CD4-positive, alpha-beta memory T cell (primary cell): ENCODE results near the gene GARRE1. TPM values are rescaled to one million over a fixed set of nuclear protein-coding genes. Genes with fewer than 3 reads are reported as not detected.
"Not testable (repeated sequence)": the region's sequence is repeated elsewhere in the genome, so short reads cannot be mapped to it uniquely, and the experiment has no call there.

Experiments used
- CTCF ChIA-PET: fragments of 350-600 bp; sonication (Branson Sonifier 250); formaldehyde crosslinking; loops from one replicate; lab custom pipeline; 2021; ENCODE audit warnings: inconsistent platforms; ENCODE audit not compliant: partially characterized antibody; lab: Charles Lee
- POLR2A ChIA-PET: fragments of 350-600 bp; sonication (Branson Sonifier 250); formaldehyde crosslinking; loops from one replicate; lab custom pipeline; 2021; ENCODE audit not compliant: partially characterized antibody; lab: Charles Lee
- DNase-seq, 5 donors: peaks; one replicate each; pipeline versions ENCODE4 v3.0.0 to v3.0.0-alpha.2; 2020 to 2022; ENCODE audit warnings: mixed read lengths in 1 of 5
- H3K27ac ChIP-seq: one replicate; pipeline ENCODE4 v1.7.0; 2013; ENCODE audit warnings: low read depth, low read length
- H3K27me3 ChIP-seq: 2 replicates; pipeline ENCODE4 v1.7.0; 2013; ENCODE audit warnings: mild to moderate bottlenecking, low read length, moderate library complexity; ENCODE audit not compliant: insufficient read depth
- H3K36me3 ChIP-seq: 2 replicates; pipeline ENCODE4 v1.7.0; 2013; ENCODE audit warnings: mild to moderate bottlenecking, low read length, moderate library complexity; ENCODE audit not compliant: insufficient read depth
- H3K4me1 ChIP-seq: 2 replicates; pipeline ENCODE4 v1.7.0; 2013; ENCODE audit warnings: mild to moderate bottlenecking, low read length, moderate library complexity; ENCODE audit not compliant: insufficient read depth
- H3K4me3 ChIP-seq, 2 donors: one replicate each; pipeline ENCODE4 v1.7.0; 2013; ENCODE audit warnings: low read length in 2 of 2, mild to moderate bottlenecking in 1 of 2
- H3K9me3 ChIP-seq, 2 donors: one replicate each; pipeline ENCODE4 v1.7.0; 2013; ENCODE audit warnings: low read length in 2 of 2, control low read depth in 1 of 2; ENCODE audit not compliant: control insufficient read depth in 1 of 2
- H3K27ac Mint-ChIP-seq, 7 donors: one replicate each; pipeline ENCODE4 v1.8.0; 2020 to 2021; ENCODE audit warnings: mixed read lengths in 7 of 7, mild to moderate bottlenecking in 6 of 7, inconsistent platforms in 3 of 7, moderate library complexity in 3 of 7
- H3K27me3 Mint-ChIP-seq, 2 donors: one replicate each; pipeline ENCODE4 v1.8.0; 2020 to 2021; ENCODE audit warnings: mixed read lengths in 2 of 2
- H3K36me3 Mint-ChIP-seq, 2 donors: one replicate each; pipeline ENCODE4 v1.8.0; 2020 to 2021; ENCODE audit warnings: mixed read lengths in 2 of 2, inconsistent platforms in 1 of 2, mild to moderate bottlenecking in 1 of 2
- H3K4me1 Mint-ChIP-seq, 4 donors: one replicate each; pipeline ENCODE4 v1.8.0; 2020 to 2021; ENCODE audit warnings: mixed read lengths in 4 of 4, mild to moderate bottlenecking in 1 of 4
- H3K4me3 Mint-ChIP-seq, 8 donors: one replicate each; pipeline ENCODE4 v1.8.0; 2020 to 2021; ENCODE audit warnings: mixed read lengths in 8 of 8, mild to moderate bottlenecking in 7 of 8, moderate library complexity in 6 of 8, inconsistent platforms in 3 of 8
- H3K9me3 Mint-ChIP-seq, 8 donors: one replicate each; pipeline ENCODE4 v1.8.0; 2020 to 2021; ENCODE audit warnings: mixed read lengths in 8 of 8, mild to moderate bottlenecking in 5 of 8, inconsistent platforms in 3 of 8, moderate library complexity in 1 of 8
- intact Hi-C: fragments of 100-400 bp; cut with micrococcal nuclease; formaldehyde crosslinking; loops from one replicate; pipeline ENCODE4 v1.15.1; 2023
- polyA plus RNA-seq, 2 donors: library from polyadenylated mRNA; unstranded; fragments of 300-500 nt; fragmentation: Illumina TruSeq; gene quantifications; one replicate each; pipeline ENCODE4 v1.2.3, GENCODE V29; 2021
- total RNA-seq, 2 experiments: library from RNA; stranded (reverse); gene quantifications; one replicate each; pipeline ENCODE4 v1.2.3, GENCODE V29; 2021

GARRE1 gene
- total and polyA plus RNA-seq, 4 experiments from 2014 or later, result 3.5 to 48.2 (median 26.9) TPM

DNA sequence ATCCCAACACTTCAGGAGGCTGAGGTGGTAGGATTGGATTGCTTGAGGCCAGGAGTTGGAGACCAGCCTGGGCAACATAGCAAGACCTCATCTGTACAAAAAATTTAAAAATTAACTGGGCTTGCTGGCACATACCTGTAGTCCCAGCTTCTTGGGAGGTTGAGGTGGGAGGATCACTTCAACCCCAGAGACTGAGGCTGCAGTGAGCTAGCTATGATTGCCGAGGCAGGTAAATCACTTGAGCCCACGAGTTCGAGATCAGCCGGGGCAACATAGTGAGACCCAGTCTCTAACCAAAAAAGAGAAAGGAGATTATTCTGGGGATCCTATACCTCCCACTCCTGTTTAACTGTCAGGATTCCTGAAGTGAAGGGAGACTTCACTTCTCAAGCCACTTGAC is 16.4 kb upstream of the GARRE1 start:
- no peak overlapping the region for H3K4me3 ChIP-seq
- CTCF ChIA-PET, result no interaction called here
- H3K27ac ChIP-seq, result no peak overlapping the region
- H3K27me3 ChIP-seq, result no peaks in the 10 kb centered on the region
- POLR2A ChIA-PET, result no interaction called here
- intact Hi-C loops, result no loop called here
- Mint-ChIP-seq H3K9me3 (peaks cover 0 to 2% (median 0%) of the 10 kb centered on the region in 8 donors), H3K27ac (peak overlapping the region in 1 of 7 donors; percentile 69), H3K4me3 (no peak overlapping the region), H3K36me3 (peaks cover 2 to 5% of the 10 kb centered on the region in 2 donors), H3K27me3 (no peaks in the 10 kb centered on the region), H3K4me1 (peaks cover 6 to 12% (median 9%) of the 10 kb centered on the region in 4 donors)
- peaks cover 5% of the 10 kb centered on the region for H3K4me1 ChIP-seq
- no peak for DNase-seq
- H3K36me3 ChIP-seq, result no peaks in the 10 kb centered on the region
- no peaks in the 10 kb centered on the region for H3K9me3 ChIP-seq

DNA sequence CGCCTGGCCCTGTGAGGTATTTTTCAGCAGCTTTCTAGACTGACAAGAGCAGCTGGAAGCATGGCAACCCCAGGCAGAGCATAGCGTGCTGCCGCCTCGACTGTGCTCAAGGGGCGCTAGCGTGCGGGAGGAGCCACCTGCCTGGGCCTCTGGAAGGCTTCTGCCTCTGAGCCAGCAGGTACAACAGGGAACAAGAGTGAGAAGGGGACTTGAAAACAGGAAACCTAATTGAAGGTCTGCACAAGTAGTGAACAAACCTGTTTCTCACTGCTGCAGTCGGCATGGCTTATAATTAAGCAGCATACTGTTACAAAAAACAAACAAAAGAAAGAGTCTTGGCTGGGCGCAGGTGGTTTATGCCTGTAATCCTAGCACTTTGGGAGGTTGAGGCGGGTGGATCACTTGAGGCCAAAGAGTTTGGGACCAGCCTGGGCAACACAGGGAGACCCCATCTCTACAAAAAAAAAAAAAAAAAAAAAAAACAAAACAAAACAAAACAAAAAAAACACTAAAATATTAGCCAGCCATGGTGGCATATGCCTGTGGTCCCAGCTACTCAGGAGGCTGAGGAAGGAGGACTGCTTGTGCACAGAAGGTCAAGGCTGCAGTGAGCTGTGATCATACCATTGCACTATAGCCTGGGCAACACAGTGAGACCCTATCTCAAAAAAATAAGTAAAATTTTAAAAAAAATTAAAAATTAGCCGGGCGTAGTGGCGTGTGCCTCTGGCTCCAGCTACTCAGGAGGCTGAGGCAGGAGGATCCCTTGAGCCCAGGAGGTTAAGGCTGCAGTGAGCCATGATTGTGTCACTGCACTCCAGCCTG is 12.6 kb upstream of the GARRE1 start:
- no peaks in the 10 kb centered on the region for H3K36me3 ChIP-seq
- Mint-ChIP-seq H3K4me1 (peaks cover 4 to 6% (median 4%) of the 10 kb centered on the region in 4 donors), H3K9me3 (no peaks in the 10 kb centered on the region), H3K27me3 (no peaks in the 10 kb centered on the region), H3K27ac (peak overlapping the region in 1 of 7 donors; percentile 38), H3K4me3 (peak overlapping the region in 1 of 8 donors; percentile 64), H3K36me3 (no peaks in the 10 kb centered on the region)
- no peaks in the 10 kb centered on the region for H3K4me1 ChIP-seq
- H3K27ac ChIP-seq, result no peak overlapping the region
- no peaks in the 10 kb centered on the region for H3K9me3 ChIP-seq
- DNase-seq, result no peak
- no peaks in the 10 kb centered on the region for H3K27me3 ChIP-seq
- intact Hi-C loops, result no loop called here
- ChIA-PET CTCF (no interaction called here), POLR2A (no interaction called here)
- no peak overlapping the region for H3K4me3 ChIP-seq

DNA sequence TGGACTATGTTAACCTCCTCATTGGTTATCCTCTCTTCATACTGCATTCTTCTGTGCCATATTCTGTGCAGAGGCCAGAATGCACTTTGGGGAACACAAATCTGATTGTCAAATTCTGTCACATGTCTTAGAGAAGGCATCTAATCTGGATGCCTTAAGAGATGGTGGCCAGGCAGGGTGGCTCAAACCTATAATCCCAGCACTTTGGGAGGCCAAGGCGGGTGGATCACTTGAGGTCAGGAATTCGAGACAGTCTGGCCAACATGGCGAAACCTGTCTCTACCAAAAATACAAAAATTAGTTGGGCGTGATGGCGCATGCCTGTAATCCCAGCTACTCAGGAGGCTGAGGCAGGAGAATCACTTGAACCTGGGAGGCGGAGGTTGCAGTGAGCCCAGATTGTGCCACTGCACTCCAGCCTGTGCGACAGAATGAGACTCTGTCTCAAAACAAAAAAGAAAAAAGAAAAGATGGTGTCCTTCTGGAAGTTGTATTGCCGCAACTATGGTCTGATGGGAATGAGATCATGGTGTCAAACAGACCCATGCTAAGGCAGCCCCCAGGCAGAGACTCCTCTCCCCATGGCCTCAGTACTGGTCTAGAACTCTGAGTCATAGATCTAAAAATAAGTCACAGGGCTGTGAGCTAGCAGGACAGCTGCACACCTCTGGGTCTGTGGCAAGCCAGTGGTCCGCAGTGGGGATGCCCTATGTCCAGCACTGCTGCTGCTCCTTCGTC is 11.0 kb upstream of the GARRE1 start:
- H3K27me3 ChIP-seq, H3K9me3 Mint-ChIP-seq, H3K36me3 Mint-ChIP-seq, H3K36me3 ChIP-seq, H3K27ac ChIP-seq, H3K4me1 ChIP-seq, H3K27ac Mint-ChIP-seq, H3K9me3 ChIP-seq, H3K4me3 Mint-ChIP-seq, H3K4me1 Mint-ChIP-seq, H3K27me3 Mint-ChIP-seq, DNase-seq, H3K4me3 ChIP-seq, POLR2A ChIA-PET, intact Hi-C loops: not testable (repeated sequence)
- CTCF ChIA-PET, result interaction anchor here (0.5 kb wide), 1 partner anchor 17 kb away, joined by 3 read pairs; no protein-coding TSS in a partner anchor

DNA sequence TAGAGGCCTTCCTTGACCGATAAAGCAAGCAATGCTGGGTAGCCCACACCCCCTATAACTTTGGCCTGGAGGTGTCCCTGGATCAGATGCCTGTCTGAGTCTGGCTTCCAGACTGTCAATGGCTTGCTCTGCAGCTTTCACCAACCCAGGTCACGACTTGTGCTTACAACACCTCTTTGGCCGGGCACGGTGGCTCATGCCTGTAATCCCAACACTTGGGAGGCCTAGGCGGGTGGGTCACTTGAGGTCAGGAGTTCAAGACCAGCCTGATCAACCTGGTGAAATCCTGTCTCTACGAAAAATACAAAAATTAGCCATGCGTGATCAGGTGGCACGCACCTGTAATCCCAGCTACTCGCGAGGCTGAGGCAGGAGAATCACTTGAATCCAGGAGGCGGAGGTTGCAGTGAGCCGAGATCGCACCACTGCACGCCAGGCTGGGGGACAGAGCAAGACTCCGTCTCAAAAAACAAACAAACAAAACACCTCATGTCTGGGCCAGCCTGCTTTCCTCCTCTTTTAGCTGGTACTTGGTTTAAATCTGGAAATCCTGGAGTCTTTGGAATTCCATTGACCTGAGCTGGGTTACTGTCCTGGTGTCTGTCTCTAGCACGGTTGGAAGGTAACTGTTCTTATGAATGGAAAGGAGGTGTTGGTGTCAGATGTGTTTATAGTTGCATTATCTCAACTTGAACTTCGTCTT is 10.3 kb upstream of the GARRE1 start:
- CTCF ChIA-PET, result interaction anchor here (0.5 to 2.4 kb wide), 2 partner anchors 18 to 93 kb away, joined by 3 to 9 read pairs; no protein-coding TSS in a partner anchor
- POLR2A ChIA-PET, result interaction anchor here (0.6 kb wide), 1 partner anchor 40 kb away, joined by 4 read pairs; no protein-coding TSS in a partner anchor
- intact Hi-C loops, result no loop called here

DNA sequence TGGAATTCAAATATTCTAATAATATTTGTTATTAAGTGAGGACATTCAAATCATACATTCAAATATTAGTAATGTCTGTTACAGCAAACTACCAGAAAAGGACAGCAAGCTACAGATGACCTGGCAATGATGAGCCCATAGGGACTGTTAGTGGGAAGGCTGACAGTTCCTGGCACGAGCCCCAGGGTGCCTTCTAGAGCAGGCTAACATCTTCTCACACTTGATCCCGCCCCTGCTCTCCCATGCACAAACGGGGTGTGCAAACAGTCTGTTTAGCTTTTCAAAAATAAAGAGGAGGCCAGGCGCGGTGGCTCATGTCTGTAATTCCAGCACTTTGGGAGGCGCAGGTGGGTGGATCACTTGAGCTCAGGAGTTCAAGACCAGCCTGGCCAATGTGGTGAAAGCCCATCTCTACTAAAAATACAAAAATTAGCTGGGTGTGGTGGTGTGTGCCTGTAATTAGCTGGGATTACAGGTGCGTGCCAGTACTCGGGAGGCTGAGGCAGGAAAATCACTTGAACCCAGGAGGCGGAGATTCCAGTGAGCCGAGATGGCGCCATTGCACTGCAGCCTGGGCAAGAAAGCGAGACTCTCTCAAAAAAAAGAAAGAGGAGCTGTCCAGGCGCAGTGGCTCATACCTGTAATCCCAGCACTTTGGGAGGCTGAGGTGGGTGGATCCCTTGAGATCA is 9.6 kb upstream of the GARRE1 start:
- no peak overlapping the region for H3K4me3 ChIP-seq
- H3K27me3 Mint-ChIP-seq, result no peaks in the 10 kb centered on the region
- H3K4me1 ChIP-seq, result no peaks in the 10 kb centered on the region
- no peak overlapping the region for H3K27ac ChIP-seq
- peaks cover 0 to 3% (median under 1%) of the 10 kb centered on the region in 4 donors for H3K4me1 Mint-ChIP-seq
- no peaks in the 10 kb centered on the region for H3K27me3 ChIP-seq
- H3K36me3 Mint-ChIP-seq, result no peaks in the 10 kb centered on the region
- intact Hi-C loops, result no loop called here
- POLR2A ChIA-PET, result interaction anchor here (0.6 kb wide), 1 partner anchor 39 kb away, joined by 4 read pairs; no protein-coding TSS in a partner anchor
- no peaks in the 10 kb centered on the region for H3K36me3 ChIP-seq
- no peak overlapping the region for H3K27ac Mint-ChIP-seq
- CTCF ChIA-PET, result interaction anchor here (0.8 to 2.4 kb wide), 2 partner anchors 25 to 92 kb away, joined by 3 to 9 read pairs; no protein-coding TSS in a partner anchor
- no peaks in the 10 kb centered on the region for H3K9me3 Mint-ChIP-seq
- H3K9me3 ChIP-seq, result no peaks in the 10 kb centered on the region
- no peak for DNase-seq
- H3K4me3 Mint-ChIP-seq, result no peak overlapping the region

More for the DNA sequence above, 10.3 kb upstream of the GARRE1 start:
- Mint-ChIP-seq H3K9me3 (no peaks in the 10 kb centered on the region), H3K36me3 (no peaks in the 10 kb centered on the region), H3K27ac (no peak overlapping the region), H3K4me1 (peaks cover 0 to 3% (median under 1%) of the 10 kb centered on the region in 4 donors), H3K27me3 (no peaks in the 10 kb centered on the region), H3K4me3 (no peak overlapping the region)
- Histone ChIP-seq H3K36me3 (no peaks in the 10 kb centered on the region), H3K4me1 (no peaks in the 10 kb centered on the region), H3K4me3 (no peak overlapping the region), H3K9me3 (no peaks in the 10 kb centered on the region), H3K27me3 (no peaks in the 10 kb centered on the region), H3K27ac (no peak overlapping the region)
- no peak for DNase-seq

DNA sequence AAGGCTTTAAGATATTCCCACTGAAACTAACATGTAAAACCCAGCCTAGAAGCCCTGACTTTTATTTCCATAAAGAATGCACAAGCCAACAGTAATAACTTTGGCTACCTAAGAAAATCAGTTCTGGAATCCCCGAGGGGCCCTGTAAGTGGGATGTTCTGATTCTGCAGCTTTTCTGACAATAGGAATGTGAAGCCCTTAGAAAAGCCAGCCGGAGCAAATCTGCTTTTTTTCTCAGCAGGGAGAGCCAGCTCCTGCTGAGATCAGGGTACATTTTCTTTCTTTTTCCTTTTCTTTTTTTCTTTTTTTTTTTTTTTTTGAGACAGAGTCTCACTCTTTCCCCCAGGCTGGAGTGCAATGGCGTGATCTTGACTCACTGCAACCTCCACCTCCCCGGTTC is 8.0 kb upstream of the GARRE1 start:
- Mint-ChIP-seq H3K4me3 (no peak overlapping the region), H3K36me3 (no peaks in the 10 kb centered on the region), H3K27me3 (no peaks in the 10 kb centered on the region), H3K27ac (peak overlapping the region in 2 of 7 donors; percentile 36 to 40), H3K9me3 (no peaks in the 10 kb centered on the region), H3K4me1 (peaks cover 0 to 3% (median 0%) of the 10 kb centered on the region in 4 donors)
- intact Hi-C loops, result no loop called here
- H3K27me3 ChIP-seq, result no peaks in the 10 kb centered on the region
- H3K9me3 ChIP-seq, result no peaks in the 10 kb centered on the region
- DNase-seq, result no peak
- no peaks in the 10 kb centered on the region for H3K4me1 ChIP-seq
- H3K36me3 ChIP-seq, result no peaks in the 10 kb centered on the region
- CTCF ChIA-PET, result interaction anchor here (0.6 to 2.4 kb wide), 2 partner anchors 90 to 100 kb away, joined by 4 to 9 read pairs; no protein-coding TSS in a partner anchor
- POLR2A ChIA-PET, result no interaction called here
- H3K4me3 ChIP-seq, result no peak overlapping the region
- no peak overlapping the region for H3K27ac ChIP-seq
